ENCODE data around the gene CFAP410.

CFAP410 gene

GRCh38 chr21:44381874-44382273 is 42.7 kb upstream of the CFAP410 start:
- Histone ChIP-seq H3K4me3 (ENCODE audit: low read depth, low read length) (no peak overlapping the region), H4K8ac (ENCODE audit: low read depth, low read length) (no peak overlapping the region), H3K23ac (ENCODE audit: low read length) (no peak overlapping the region), H3K9me3 (ENCODE audit: insufficient read depth, low read depth, low read length) (peaks cover 5% of the 10 kb centered on the region), H3K4me1 (ENCODE audit: control insufficient read depth in 1 of 2, insufficient read depth in 2 of 2, low read length in 2 of 2) (no peaks in the 10 kb centered on the region), H2BK12ac (ENCODE audit: low read length) (no peak overlapping the region), H3K18ac (ENCODE audit: low read length) (no peak overlapping the region), H3K9ac (ENCODE audit: low read length) (no peak overlapping the region), H2AFZ (ENCODE audit: insufficient read depth, low read length, poor library complexity) (no peak overlapping the region), H4K91ac (ENCODE audit: low read depth, low read length) (no peak overlapping the region), H2AK5ac (ENCODE audit: low read length) (no peak overlapping the region), H3K27ac (ENCODE audit: low read depth, low read length) (no peak overlapping the region), H3K79me1 (ENCODE audit: low read length) (no peaks in the 10 kb centered on the region), H3K4me2 (ENCODE audit: low read length) (no peak overlapping the region), H2BK5ac (ENCODE audit: low read depth, low read length, poor library complexity) (no peak overlapping the region), H2BK120ac (ENCODE audit: insufficient read depth, low read length, poor library complexity) (no peak overlapping the region), H3K79me2 (ENCODE audit: control insufficient read depth, insufficient read depth, low read length, poor library complexity) (no peaks in the 10 kb centered on the region), H4K12ac (ENCODE audit: low read depth, low read length) (no peak overlapping the region), H3K14ac (ENCODE audit: low read length) (no peak overlapping the region), H3K4ac (ENCODE audit: low read depth, low read length) (no peak overlapping the region), H3K36me3 (ENCODE audit: control insufficient read depth in 1 of 2, insufficient read depth in 2 of 2, low read length in 2 of 2) (no peaks in the 10 kb centered on the region), H3K27me3 (ENCODE audit: insufficient read depth, low read length) (no peaks in the 10 kb centered on the region)
- DNase-seq, result no peak

DNA sequence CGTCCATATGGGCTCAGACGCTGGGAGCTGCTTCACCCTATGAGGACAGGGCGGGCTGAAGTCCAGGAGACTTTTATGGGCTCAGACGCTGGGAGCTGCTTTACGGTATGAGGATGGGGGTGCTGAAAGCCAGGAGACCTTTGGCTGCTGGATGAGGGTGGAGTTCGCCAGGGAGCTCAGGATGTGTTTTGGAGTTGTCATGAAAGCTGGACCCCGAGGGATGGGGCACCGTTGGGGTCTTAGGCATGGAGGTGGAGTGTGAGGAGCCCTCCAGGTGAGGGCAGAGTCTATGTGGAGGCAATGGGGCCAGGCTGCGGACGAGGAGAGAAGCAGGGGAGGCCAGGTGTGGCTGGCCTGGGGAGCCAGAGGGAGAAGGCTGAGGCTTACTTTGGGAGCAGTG is 41.7 kb upstream of the CFAP410 start:
- no peak overlapping the region for H2AK5ac ChIP-seq (ENCODE audit: low read length)
- no peak overlapping the region for H4K8ac ChIP-seq (ENCODE audit: low read depth, low read length)
- H3K4me2 ChIP-seq (ENCODE audit: low read length), result no peak overlapping the region
- no peaks in the 10 kb centered on the region for H3K79me2 ChIP-seq (ENCODE audit: control insufficient read depth, insufficient read depth, low read length, poor library complexity)
- no peak overlapping the region for H3K27ac ChIP-seq (ENCODE audit: low read depth, low read length)
- H4K91ac ChIP-seq (ENCODE audit: low read depth, low read length), result no peak overlapping the region
- no peak overlapping the region for H2BK12ac ChIP-seq (ENCODE audit: low read length)
- WGBS (ENCODE audit: extremely low coverage, insufficient coverage, insufficient read length), result no CpG with 5 or more reads among the region's 10 CpGs
- no peaks in the 10 kb centered on the region for H3K79me1 ChIP-seq (ENCODE audit: low read length)
- H2BK120ac ChIP-seq (ENCODE audit: insufficient read depth, low read length, poor library complexity), result no peak overlapping the region
- no peaks in the 10 kb centered on the region for H3K27me3 ChIP-seq (ENCODE audit: insufficient read depth, low read length)
- H3K23ac ChIP-seq (ENCODE audit: low read length), result no peak overlapping the region
- no peak overlapping the region for H3K9ac ChIP-seq (ENCODE audit: low read length)
- no peaks in the 10 kb centered on the region for H3K36me3 ChIP-seq (ENCODE audit: control insufficient read depth in 1 of 2, insufficient read depth in 2 of 2, low read length in 2 of 2)
- no peak overlapping the region for H3K4me3 ChIP-seq (ENCODE audit: low read depth, low read length)
- H3K4me1 ChIP-seq (ENCODE audit: control insufficient read depth in 1 of 2, insufficient read depth in 2 of 2, low read length in 2 of 2), result no peaks in the 10 kb centered on the region
- peaks cover 4% of the 10 kb centered on the region for H3K9me3 ChIP-seq (ENCODE audit: insufficient read depth, low read depth, low read length)
- H4K12ac ChIP-seq (ENCODE audit: low read depth, low read length), result no peak overlapping the region
- H3K14ac ChIP-seq (ENCODE audit: low read length), result no peak overlapping the region
- DNase-seq, result no peak
- H3K18ac ChIP-seq (ENCODE audit: low read length), result no peak overlapping the region
- no peak overlapping the region for H3K4ac ChIP-seq (ENCODE audit: low read depth, low read length)
- no peak overlapping the region for H2BK5ac ChIP-seq (ENCODE audit: low read depth, low read length, poor library complexity)
- H2AFZ ChIP-seq (ENCODE audit: insufficient read depth, low read length, poor library complexity), result no peak overlapping the region

DNA sequence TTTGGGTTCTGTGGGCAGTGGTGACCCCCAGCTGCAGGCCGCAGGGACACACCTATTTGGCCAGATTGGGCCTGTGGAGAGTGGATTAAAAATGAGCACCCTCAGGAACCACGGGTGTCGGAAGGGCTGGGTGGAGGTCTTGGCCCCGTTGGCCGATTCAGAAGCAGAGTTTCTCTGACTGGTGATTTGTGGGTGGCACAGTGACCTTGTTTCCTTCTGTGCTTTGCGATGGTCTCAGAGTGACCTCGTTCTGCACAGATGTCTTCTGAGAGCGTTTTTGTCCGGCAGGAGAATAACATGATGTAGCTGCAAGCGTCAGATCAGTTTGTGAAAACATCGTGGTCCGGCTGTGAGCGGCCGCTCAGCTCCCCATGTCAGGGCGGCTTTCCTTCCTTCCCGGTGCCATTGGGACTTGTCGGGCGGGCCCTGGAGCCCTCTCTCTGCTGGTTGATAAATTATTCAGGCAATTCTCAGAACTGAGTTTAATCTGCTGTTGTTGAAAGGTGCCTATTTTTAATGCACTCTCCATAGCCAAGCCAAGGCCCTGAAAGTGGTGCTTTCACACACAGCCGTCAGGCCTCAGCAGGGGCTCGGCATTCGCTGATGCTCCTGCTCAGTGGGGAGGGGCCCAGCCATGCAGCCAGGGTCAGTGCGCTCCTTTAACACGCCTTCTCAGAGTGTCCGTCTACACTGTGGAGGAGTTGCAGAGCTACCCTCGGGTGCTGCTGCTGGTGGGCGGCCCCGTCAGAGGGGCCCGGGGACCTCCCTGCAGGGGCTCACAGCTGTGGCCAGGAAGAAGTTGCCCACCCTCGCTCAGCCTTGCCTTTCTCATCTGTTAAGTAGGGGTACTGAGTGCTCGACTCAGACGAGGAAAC is 41.0 kb upstream of the CFAP410 start:
- Histone ChIP-seq H2BK12ac (ENCODE audit: low read length) (no peak overlapping the region), H3K79me1 (ENCODE audit: low read length) (no peaks in the 10 kb centered on the region), H3K4ac (ENCODE audit: low read depth, low read length) (no peak overlapping the region), H3K79me2 (ENCODE audit: control insufficient read depth, insufficient read depth, low read length, poor library complexity) (no peaks in the 10 kb centered on the region), H4K12ac (ENCODE audit: low read depth, low read length) (no peak overlapping the region), H3K27me3 (ENCODE audit: insufficient read depth, low read length) (no peaks in the 10 kb centered on the region), H4K8ac (ENCODE audit: low read depth, low read length) (no peak overlapping the region), H3K14ac (ENCODE audit: low read length) (no peak overlapping the region), H2BK120ac (ENCODE audit: insufficient read depth, low read length, poor library complexity) (no peak overlapping the region), H3K9me3 (ENCODE audit: insufficient read depth, low read depth, low read length) (peaks cover 10% of the 10 kb centered on the region), H2BK5ac (ENCODE audit: low read depth, low read length, poor library complexity) (no peak overlapping the region), H3K18ac (ENCODE audit: low read length) (no peak overlapping the region), H2AK5ac (ENCODE audit: low read length) (no peak overlapping the region), H4K91ac (ENCODE audit: low read depth, low read length) (no peak overlapping the region), H3K9ac (ENCODE audit: low read length) (no peak overlapping the region), H3K27ac (ENCODE audit: low read depth, low read length) (no peak overlapping the region), H3K4me2 (ENCODE audit: low read length) (no peak overlapping the region), H3K4me1 (ENCODE audit: control insufficient read depth in 1 of 2, insufficient read depth in 2 of 2, low read length in 2 of 2) (no peaks in the 10 kb centered on the region), H3K23ac (ENCODE audit: low read length) (no peak overlapping the region), H3K36me3 (ENCODE audit: control insufficient read depth in 1 of 2, insufficient read depth in 2 of 2, low read length in 2 of 2) (no peaks in the 10 kb centered on the region), H3K4me3 (ENCODE audit: low read depth, low read length) (no peak overlapping the region), H2AFZ (ENCODE audit: insufficient read depth, low read length, poor library complexity) (no peak overlapping the region)
- no peak for DNase-seq
- WGBS (ENCODE audit: extremely low coverage, insufficient coverage, insufficient read length), result no CpG with 5 or more reads among the region's 31 CpGs

DNA sequence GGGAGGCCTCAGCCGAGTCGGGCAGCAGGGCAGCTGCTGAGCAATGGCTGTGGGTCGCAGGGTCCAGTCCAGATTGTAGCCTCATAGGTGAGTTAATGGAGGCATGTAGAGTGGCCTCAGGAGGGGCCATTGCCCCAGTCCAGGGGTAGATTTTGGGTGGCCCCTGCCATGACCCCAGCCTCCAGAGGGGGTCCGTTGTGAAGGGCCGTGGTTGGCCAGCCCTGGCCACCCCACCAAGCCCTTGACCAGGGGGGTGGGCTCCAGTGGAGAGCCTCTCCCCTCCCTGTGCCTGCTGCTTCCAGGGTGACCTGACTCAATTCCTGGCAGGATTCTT is 40.3 kb upstream of the CFAP410 start:
- H2BK5ac ChIP-seq (ENCODE audit: low read depth, low read length, poor library complexity), result no peak overlapping the region
- no peak overlapping the region for H4K91ac ChIP-seq (ENCODE audit: low read depth, low read length)
- DNase-seq, result no peak
- H2BK12ac ChIP-seq (ENCODE audit: low read length), result no peak overlapping the region
- no peak overlapping the region for H4K8ac ChIP-seq (ENCODE audit: low read depth, low read length)
- no peaks in the 10 kb centered on the region for H3K36me3 ChIP-seq (ENCODE audit: control insufficient read depth in 1 of 2, insufficient read depth in 2 of 2, low read length in 2 of 2)
- no peak overlapping the region for H2BK120ac ChIP-seq (ENCODE audit: insufficient read depth, low read length, poor library complexity)
- no peaks in the 10 kb centered on the region for H3K79me1 ChIP-seq (ENCODE audit: low read length)
- H3K27me3 ChIP-seq (ENCODE audit: insufficient read depth, low read length), result no peaks in the 10 kb centered on the region
- no peak overlapping the region for H3K14ac ChIP-seq (ENCODE audit: low read length)
- no peak overlapping the region for H3K4me2 ChIP-seq (ENCODE audit: low read length)
- peaks cover 15% of the 10 kb centered on the region for H3K9me3 ChIP-seq (ENCODE audit: insufficient read depth, low read depth, low read length)
- H3K79me2 ChIP-seq (ENCODE audit: control insufficient read depth, insufficient read depth, low read length, poor library complexity), result no peaks in the 10 kb centered on the region
- H3K23ac ChIP-seq (ENCODE audit: low read length), result no peak overlapping the region
- no peak overlapping the region for H4K12ac ChIP-seq (ENCODE audit: low read depth, low read length)
- H3K4ac ChIP-seq (ENCODE audit: low read depth, low read length), result no peak overlapping the region
- no peak overlapping the region for H3K4me3 ChIP-seq (ENCODE audit: low read depth, low read length)
- WGBS (ENCODE audit: extremely low coverage, insufficient coverage, insufficient read length), result no CpG with 5 or more reads among the region's 5 CpGs
- no peak overlapping the region for H3K9ac ChIP-seq (ENCODE audit: low read length)
- H3K4me1 ChIP-seq (ENCODE audit: control insufficient read depth in 1 of 2, insufficient read depth in 2 of 2, low read length in 2 of 2), result no peaks in the 10 kb centered on the region
- H3K27ac ChIP-seq (ENCODE audit: low read depth, low read length), result no peak overlapping the region
- H2AFZ ChIP-seq (ENCODE audit: insufficient read depth, low read length, poor library complexity), result no peak overlapping the region
- no peak overlapping the region for H3K18ac ChIP-seq (ENCODE audit: low read length)
- no peak overlapping the region for H2AK5ac ChIP-seq (ENCODE audit: low read length)

Data from trophoblast cell (in vitro differentiated cells and primary cell).